Hepatocyte (in vitro differentiated cells): ENCODE measurements around the gene DET1. TPM values are rescaled to one million over a fixed set of nuclear protein-coding genes. Genes with fewer than 3 reads are reported as not detected.

Experiments used
- DNase-seq: peaks from one replicate; pipeline ENCODE4 v3.0.0-alpha.2; 2016; ENCODE audit warnings: low spot score
- H2AFZ ChIP-seq: fragments of 200-600 bp; sonication (generic); 2 replicates; pipeline ENCODE4 v1.6.0; 2016; ENCODE audit warnings: antibody characterized with exemption, mild to moderate bottlenecking
- H3K27ac ChIP-seq: fragments of 200-600 bp; sonication (generic); 2 replicates; pipeline ENCODE4 v1.5.1; 2016; ENCODE audit warnings: mild to moderate bottlenecking
- H3K27me3 ChIP-seq: fragments of 200-600 bp; sonication (generic); 2 replicates; pipeline ENCODE4 v1.6.1; 2016
- H3K36me3 ChIP-seq: fragments of 200-600 bp; sonication (generic); replicated peaks from 2 replicates; pipeline ENCODE4 v1.5.1; 2016; ENCODE audit warnings: low read depth; ENCODE audit not compliant: insufficient read depth
- H3K4me1 ChIP-seq: fragments of 200-600 bp; sonication (generic); 2 replicates; pipeline ENCODE4 v1.5.1; 2016; ENCODE audit warnings: mild to moderate bottlenecking, moderate library complexity; ENCODE audit not compliant: insufficient read depth
- H3K4me2 ChIP-seq: fragments of 200-600 bp; sonication (generic); 2 replicates; pipeline ENCODE4 v1.6.0; 2016
- H3K4me3 ChIP-seq: fragments of 200-600 bp; sonication (generic); 2 replicates; pipeline ENCODE4 v1.5.1; 2016; ENCODE audit warnings: mild to moderate bottlenecking
- H3K79me2 ChIP-seq: fragments of 200-600 bp; sonication (generic); 2 replicates; pipeline ENCODE4 v1.6.0; 2017; ENCODE audit warnings: mild to moderate bottlenecking
- H3K9me2 ChIP-seq: fragments of 200-600 bp; sonication (generic); replicated peaks from 2 replicates; pipeline ENCODE4 v1.6.0; 2017; ENCODE audit warnings: mild to moderate bottlenecking; ENCODE audit not compliant: insufficient read depth
- H3K9me3 ChIP-seq: fragments of 200-600 bp; sonication (generic); 2 replicates; pipeline ENCODE4 v1.5.1; 2016; ENCODE audit warnings: low read depth, mild to moderate bottlenecking
- H4K20me1 ChIP-seq: fragments of 200-600 bp; sonication (generic); 2 replicates; pipeline ENCODE4 v1.6.0; 2016; ENCODE audit warnings: mild to moderate bottlenecking; ENCODE audit not compliant: insufficient read depth, poor library complexity, severe bottlenecking
- CTCF ChIP-seq: fragments of 200-600 bp; sonication (generic); IDR thresholded peaks from 2 replicates; pipeline ENCODE4 v1.5.1; 2016; ENCODE audit warnings: antibody characterized with exemption, mild to moderate bottlenecking; ENCODE audit not compliant: poor library complexity
- EZH2 ChIP-seq: fragments of 200-600 bp; sonication (generic); IDR thresholded peaks from 2 replicates; pipeline ENCODE4 v1.6.1; 2016; ENCODE audit warnings: antibody characterized with exemption, mild to moderate bottlenecking, borderline replicate concordance
- EZH2phosphoT487 ChIP-seq: fragments of 200-600 bp; sonication (generic); IDR thresholded peaks from one replicate; pipeline ENCODE4 v1.6.1; 2018; ENCODE audit warnings: antibody characterized with exemption, mild to moderate bottlenecking, low read depth, moderate library complexity; ENCODE audit not compliant: unreplicated experiment, severe bottlenecking
- WGBS: methylation state at CpG from one replicate; pipeline ENCODE4 v1.1.6; 2016; ENCODE audit warnings: low lambda C conversion rate; ENCODE audit errors: missing lambda C conversion rate; 5-methylcytosine and 5-hydroxymethylcytosine counted together
- polyA plus RNA-seq: library from polyadenylated mRNA; unstranded; fragments of >200 nt; fragmentation: Nextera tagmentation; extraction: Ambion mirVana; gene quantifications from 2 replicates; pipeline ENCODE4 v1.2.1, GENCODE V29; 2016
- total RNA-seq: library from RNA; depleted of rRNA; stranded (reverse); fragments of >200 nt; gene quantifications from 2 replicates; pipeline ENCODE4 v1.2.3, GENCODE V29; 2014

Gene DET1
- total and polyA plus RNA-seq, 2 experiments from 2014 or later, result 4.0 to 7.2 TPM

DNA sequence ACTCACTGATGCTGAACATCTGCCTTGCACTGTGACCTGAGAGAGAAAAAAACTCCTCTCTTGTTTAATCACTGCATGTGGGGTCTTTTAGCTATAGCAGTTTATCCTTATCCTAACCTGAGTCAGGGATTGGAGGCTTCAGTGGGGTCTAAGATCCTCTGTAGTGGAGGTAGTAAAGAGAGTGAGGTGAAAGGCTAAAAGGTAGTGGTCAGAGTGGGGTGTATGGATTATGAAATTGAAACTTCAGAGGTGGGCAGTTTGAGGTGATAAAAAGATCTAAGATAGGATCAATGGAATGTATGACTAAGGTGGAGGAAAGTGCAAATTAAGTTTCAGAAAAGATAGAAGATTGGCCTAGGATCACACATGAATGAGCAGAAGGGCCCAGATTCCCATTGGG is 36.5 kb downstream of the DET1 start:
- no peak for DNase-seq
- Histone ChIP-seq H3K36me3 (no peaks in the 10 kb centered on the region), H3K9me3 (no peaks in the 10 kb centered on the region), H2AFZ (no peak overlapping the region), H3K27ac (no peak overlapping the region), H4K20me1 (no peaks in the 10 kb centered on the region), H3K4me1 (peaks cover 5% of the 10 kb centered on the region), H3K79me2 (no peaks in the 10 kb centered on the region), H3K4me3 (no peak overlapping the region), H3K4me2 (no peak overlapping the region), H3K27me3 (no peaks in the 10 kb centered on the region), H3K9me2 (no peaks in the 10 kb centered on the region)
- TF ChIP-seq EZH2phosphoT487 (no peak), CTCF (no peak)

DNA sequence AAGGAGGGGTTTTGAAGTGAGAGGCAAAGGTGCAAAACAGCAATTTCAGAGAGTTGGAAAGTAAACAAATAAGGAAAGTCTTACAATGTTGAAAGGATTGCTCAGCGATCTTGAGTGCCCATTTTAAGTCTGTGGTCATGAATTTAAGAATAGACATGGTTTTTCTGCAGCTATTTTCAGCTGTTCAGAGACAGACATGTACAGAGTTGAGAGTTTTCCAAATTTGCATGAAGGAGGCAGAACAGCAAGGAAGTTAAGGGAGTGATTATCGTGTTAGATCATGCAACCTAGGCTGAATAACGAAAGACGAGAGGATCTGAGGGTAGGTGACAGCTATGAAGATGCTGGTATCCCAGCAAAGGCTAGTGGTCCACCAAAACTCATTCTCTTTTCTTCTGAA is 37.2 kb downstream of the DET1 start:
- 98% methylated on average over 4 of the region's 4 CpGs for WGBS
- Histone ChIP-seq H3K4me2 (no peak overlapping the region), H3K36me3 (no peaks in the 10 kb centered on the region)

DNA sequence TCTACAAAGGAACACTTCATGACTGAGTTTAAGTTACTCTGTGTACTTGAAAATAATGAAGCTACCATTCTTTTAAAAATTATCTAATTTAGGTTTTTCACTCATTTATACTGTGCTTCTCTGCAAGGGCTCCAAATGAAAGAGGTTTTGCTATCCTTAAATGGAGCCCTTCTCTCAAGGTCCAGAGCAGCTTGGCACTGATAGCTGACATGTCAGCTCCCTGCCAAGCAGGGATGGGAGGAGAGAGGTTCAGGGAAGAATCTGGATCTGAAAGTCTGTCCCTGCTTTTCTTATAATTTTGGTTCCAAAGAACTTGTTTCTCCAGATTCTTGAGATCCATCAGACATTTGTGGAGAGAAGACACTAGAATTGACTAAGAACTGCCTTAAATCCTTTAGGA is 39.9 kb downstream of the DET1 start:
- Histone ChIP-seq H3K9me2 (no peaks in the 10 kb centered on the region), H3K27ac (no peak overlapping the region), H3K36me3 (no peaks in the 10 kb centered on the region), H3K79me2 (no peaks in the 10 kb centered on the region), H3K4me3 (no peak overlapping the region), H2AFZ (no peak overlapping the region), H4K20me1 (no peaks in the 10 kb centered on the region), H3K4me1 (no peaks in the 10 kb centered on the region), H3K9me3 (no peaks in the 10 kb centered on the region), H3K4me2 (no peak overlapping the region), H3K27me3 (no peaks in the 10 kb centered on the region)
- TF ChIP-seq EZH2, result no peak
- TF ChIP-seq EZH2phosphoT487, result no peak
- TF ChIP-seq CTCF, result no peak
- no peak for DNase-seq

More for the DNA sequence above, 37.2 kb downstream of the DET1 start:
- Histone ChIP-seq H3K27ac (no peak overlapping the region), H2AFZ (no peak overlapping the region), H3K4me3 (no peak overlapping the region), H4K20me1 (no peaks in the 10 kb centered on the region), H3K9me2 (no peaks in the 10 kb centered on the region), H3K9me3 (no peaks in the 10 kb centered on the region), H3K4me1 (peaks cover 5% of the 10 kb centered on the region), H3K79me2 (no peaks in the 10 kb centered on the region), H3K27me3 (no peaks in the 10 kb centered on the region)
- TF ChIP-seq EZH2phosphoT487 (no peak), CTCF (no peak), EZH2 (no peak)
- DNase-seq, result no peak

GRCh38 chr15:88505721-88506120 is 40.8 kb downstream of the DET1 start:
- H2AFZ ChIP-seq, result no peak overlapping the region
- no peaks in the 10 kb centered on the region for H3K4me1 ChIP-seq
- H3K4me3 ChIP-seq, result no peak overlapping the region
- no peak overlapping the region for H3K4me2 ChIP-seq
- no peaks in the 10 kb centered on the region for H4K20me1 ChIP-seq
- H3K27ac ChIP-seq, result no peak overlapping the region
- no peaks in the 10 kb centered on the region for H3K9me3 ChIP-seq
- no peak for TF ChIP-seq EZH2
- TF ChIP-seq EZH2phosphoT487, result no peak
- no peak for TF ChIP-seq CTCF
- no peaks in the 10 kb centered on the region for H3K36me3 ChIP-seq
- 100% methylated on average over 2 of the region's 2 CpGs for WGBS
- H3K79me2 ChIP-seq, result no peaks in the 10 kb centered on the region
- no peak for DNase-seq
- H3K27me3 ChIP-seq, result no peaks in the 10 kb centered on the region
- no peaks in the 10 kb centered on the region for H3K9me2 ChIP-seq
